ENCODE results near the gene NLGN1. TPM values are rescaled to one million over a fixed set of nuclear protein-coding genes. Genes with fewer than 3 reads are reported as not detected.

NLGN1 gene
- total RNA-seq, 3 donors from 2014 or later (not counting 1 experiment from before 2014, with no cell fraction given), result not detected

DNA sequence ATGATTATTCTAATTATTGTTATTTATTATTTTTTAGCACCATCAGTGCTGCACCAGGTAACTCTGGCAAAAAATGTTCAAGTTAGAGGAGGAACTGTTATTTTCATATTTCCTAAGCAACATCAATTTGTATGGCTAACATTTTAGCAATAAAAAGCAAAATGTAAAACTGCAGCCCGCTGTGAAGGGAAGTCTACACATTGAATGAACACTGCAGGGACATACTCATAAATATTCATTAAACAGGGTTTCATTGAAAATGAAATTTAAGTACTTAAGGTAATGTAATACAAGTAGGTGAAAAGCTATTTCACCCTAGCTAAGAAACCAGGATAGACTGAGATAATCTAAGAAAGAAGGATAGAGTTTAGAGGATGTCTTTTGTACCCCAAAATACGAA, 532.7 kb downstream of the NLGN1 start:
- Mint-ChIP-seq H3K27ac (no peak overlapping the region), H3K36me3 (no peaks in the 10 kb centered on the region), H3K27me3 (ENCODE audit: low read depth in 2 of 2) (no peaks in the 10 kb centered on the region), H3K4me1 (no peaks in the 10 kb centered on the region), H3K4me3 (no peak overlapping the region), H3K9me3 (peaks cover 5 to 15% of the 10 kb centered on the region in 2 donors)
- WGBS (ENCODE audit: insufficient coverage), result no CpG with 5 or more reads among the region's 2 CpGs
- intact Hi-C loops (cut with micrococcal nuclease), result no loop called here
- no peak for DNase-seq
- Histone ChIP-seq H3K4me1 (ENCODE audit: control insufficient read depth, insufficient read depth, low read length) (no peaks in the 10 kb centered on the region), H3K4me3 (ENCODE audit: low read length) (no peak overlapping the region), H3K36me3 (ENCODE audit: control insufficient read depth, insufficient read depth, low read length) (no peaks in the 10 kb centered on the region), H3K9me3 (ENCODE audit: control insufficient read depth, insufficient read depth, low read length) (no peaks in the 10 kb centered on the region), H3K27ac (ENCODE audit: low read length) (no peak overlapping the region), H3K27me3 (ENCODE audit: control insufficient read depth, insufficient read depth, low read length) (no peaks in the 10 kb centered on the region)
- TF ChIP-seq, protein P1, sequence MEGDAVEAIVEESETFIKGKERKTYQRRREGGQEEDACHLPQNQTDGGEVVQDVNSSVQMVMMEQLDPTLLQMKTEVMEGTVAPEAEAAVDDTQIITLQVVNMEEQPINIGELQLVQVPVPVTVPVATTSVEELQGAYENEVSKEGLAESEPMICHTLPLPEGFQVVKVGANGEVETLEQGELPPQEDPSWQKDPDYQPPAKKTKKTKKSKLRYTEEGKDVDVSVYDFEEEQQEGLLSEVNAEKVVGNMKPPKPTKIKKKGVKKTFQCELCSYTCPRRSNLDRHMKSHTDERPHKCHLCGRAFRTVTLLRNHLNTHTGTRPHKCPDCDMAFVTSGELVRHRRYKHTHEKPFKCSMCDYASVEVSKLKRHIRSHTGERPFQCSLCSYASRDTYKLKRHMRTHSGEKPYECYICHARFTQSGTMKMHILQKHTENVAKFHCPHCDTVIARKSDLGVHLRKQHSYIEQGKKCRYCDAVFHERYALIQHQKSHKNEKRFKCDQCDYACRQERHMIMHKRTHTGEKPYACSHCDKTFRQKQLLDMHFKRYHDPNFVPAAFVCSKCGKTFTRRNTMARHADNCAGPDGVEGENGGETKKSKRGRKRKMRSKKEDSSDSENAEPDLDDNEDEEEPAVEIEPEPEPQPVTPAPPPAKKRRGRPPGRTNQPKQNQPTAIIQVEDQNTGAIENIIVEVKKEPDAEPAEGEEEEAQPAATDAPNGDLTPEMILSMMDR (IDR thresholded peaks at IDR 0.05), result no peak
- ATAC-seq, result no peak

DNA sequence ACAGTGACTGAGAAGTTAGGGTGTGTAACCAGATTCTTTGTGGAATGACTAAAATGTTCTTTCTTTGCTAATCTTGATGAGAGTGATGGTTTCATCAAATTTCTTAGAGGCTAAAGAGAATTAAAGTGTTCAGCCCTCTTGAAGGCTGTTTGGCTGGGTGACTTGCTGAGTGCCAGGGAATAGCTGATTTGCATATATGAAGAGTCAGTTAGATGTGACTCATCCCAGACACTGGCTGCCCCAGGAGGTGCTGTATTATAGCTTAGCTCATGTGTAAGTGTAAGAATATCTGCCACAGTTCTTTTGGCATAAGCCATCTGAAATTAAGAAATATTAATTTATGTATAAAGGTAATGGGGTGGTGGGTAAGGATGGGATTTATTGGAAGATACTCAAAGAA, 535.1 kb downstream of the NLGN1 start:
- intact Hi-C loops (cut with micrococcal nuclease), result no loop called here
- Histone ChIP-seq H3K27ac (ENCODE audit: low read length) (no peak overlapping the region), H3K4me1 (ENCODE audit: control insufficient read depth, insufficient read depth, low read length) (no peaks in the 10 kb centered on the region), H3K36me3 (ENCODE audit: control insufficient read depth, insufficient read depth, low read length) (no peaks in the 10 kb centered on the region), H3K9me3 (ENCODE audit: control insufficient read depth, insufficient read depth, low read length) (no peaks in the 10 kb centered on the region), H3K4me3 (ENCODE audit: low read length) (no peak overlapping the region), H3K27me3 (ENCODE audit: control insufficient read depth, insufficient read depth, low read length) (no peaks in the 10 kb centered on the region)
- no peaks in the 10 kb centered on the region for H3K4me1 Mint-ChIP-seq
- TF ChIP-seq, protein P1 (IDR thresholded peaks at IDR 0.05), result no peak
- no peaks in the 10 kb centered on the region for H3K27me3 Mint-ChIP-seq (ENCODE audit: low read depth in 2 of 2)
- H3K27ac Mint-ChIP-seq, result no peak overlapping the region
- no peaks in the 10 kb centered on the region for H3K36me3 Mint-ChIP-seq
- ATAC-seq (no peak), DNase-seq (no peak)
- H3K9me3 Mint-ChIP-seq, result peaks cover 5 to 13% of the 10 kb centered on the region in 2 donors
- H3K4me3 Mint-ChIP-seq, result no peak overlapping the region

DNA sequence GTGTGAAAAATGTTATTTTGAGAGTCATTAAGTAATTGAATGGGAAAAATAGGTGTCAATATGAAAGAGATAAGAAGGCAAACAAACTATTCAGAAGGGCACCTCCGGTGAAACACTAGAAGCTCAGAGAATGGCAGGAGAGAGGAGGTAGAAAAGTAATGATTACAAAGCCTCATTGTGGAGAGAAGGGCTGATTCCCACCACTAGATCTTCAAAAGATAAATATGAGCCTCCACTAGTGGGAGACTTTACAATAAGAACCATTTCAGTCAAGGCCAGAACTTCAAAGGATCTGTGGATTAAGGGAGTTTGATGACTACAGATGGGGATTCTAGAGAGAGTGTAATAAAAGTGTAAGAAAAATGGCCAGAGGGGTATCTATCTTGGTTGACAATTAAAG, 535.6 kb downstream of the NLGN1 start:
- Mint-ChIP-seq H3K4me3 (no peak overlapping the region), H3K27me3 (ENCODE audit: low read depth in 2 of 2) (no peaks in the 10 kb centered on the region), H3K4me1 (no peaks in the 10 kb centered on the region), H3K27ac (no peak overlapping the region), H3K9me3 (peaks cover 5 to 13% of the 10 kb centered on the region in 2 donors), H3K36me3 (no peaks in the 10 kb centered on the region)
- Histone ChIP-seq H3K4me3 (ENCODE audit: low read length) (no peak overlapping the region), H3K9me3 (ENCODE audit: control insufficient read depth, insufficient read depth, low read length) (no peaks in the 10 kb centered on the region), H3K4me1 (ENCODE audit: control insufficient read depth, insufficient read depth, low read length) (no peaks in the 10 kb centered on the region), H3K27me3 (ENCODE audit: control insufficient read depth, insufficient read depth, low read length) (no peaks in the 10 kb centered on the region), H3K27ac (ENCODE audit: low read length) (no peak overlapping the region), H3K36me3 (ENCODE audit: control insufficient read depth, insufficient read depth, low read length) (no peaks in the 10 kb centered on the region)
- intact Hi-C loops (cut with micrococcal nuclease), result no loop called here
- 100% methylated on average over 1 of the region's 1 CpG for WGBS (ENCODE audit: insufficient coverage)
- TF ChIP-seq, protein P1 (IDR thresholded peaks at IDR 0.05), result no peak
- DNase-seq, result no peak
- no peak for ATAC-seq

DNA sequence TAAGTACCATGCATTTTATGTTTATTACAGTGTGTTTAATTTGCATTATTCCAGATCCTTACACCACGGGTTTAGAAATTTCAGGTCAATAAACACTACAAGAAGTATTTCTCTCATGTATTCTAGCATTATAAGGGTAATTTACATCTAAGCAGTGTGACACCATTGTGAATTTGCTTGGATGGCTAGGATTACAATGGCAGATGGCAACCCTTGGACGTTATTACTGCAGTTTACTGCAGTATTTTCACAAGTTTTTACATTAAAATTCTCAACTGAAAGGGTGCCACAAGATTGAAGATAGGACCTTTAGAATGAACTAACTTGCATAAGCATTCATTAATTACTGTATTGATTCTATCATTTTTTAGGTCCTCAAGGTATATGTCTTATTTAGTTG, 538.8 kb downstream of the NLGN1 start:
- Mint-ChIP-seq H3K36me3 (no peaks in the 10 kb centered on the region), H3K4me3 (no peak overlapping the region), H3K27me3 (ENCODE audit: low read depth in 2 of 2) (no peaks in the 10 kb centered on the region), H3K27ac (no peak overlapping the region), H3K4me1 (no peaks in the 10 kb centered on the region), H3K9me3 (peaks cover 5 to 9% of the 10 kb centered on the region in 2 donors)
- TF ChIP-seq, protein P1 (IDR thresholded peaks at IDR 0.05), result no peak
- ATAC-seq, result no peak
- DNase-seq, result no peak
- Histone ChIP-seq H3K27ac (ENCODE audit: low read length) (no peak overlapping the region), H3K27me3 (ENCODE audit: control insufficient read depth, insufficient read depth, low read length) (no peaks in the 10 kb centered on the region), H3K9me3 (ENCODE audit: control insufficient read depth, insufficient read depth, low read length) (no peaks in the 10 kb centered on the region), H3K4me3 (ENCODE audit: low read length) (no peak overlapping the region), H3K36me3 (ENCODE audit: control insufficient read depth, insufficient read depth, low read length) (no peaks in the 10 kb centered on the region), H3K4me1 (ENCODE audit: control insufficient read depth, insufficient read depth, low read length) (no peaks in the 10 kb centered on the region)
- intact Hi-C loops (cut with micrococcal nuclease), result no loop called here
- 55% methylated on average over 1 of the region's 2 CpGs for WGBS (ENCODE audit: insufficient coverage)
